Neutrophil (primary cell): ENCODE data around the gene NAB2.
A peak's percentile ranks its signal among the peaks of the same experiment; 100 is the strongest.

Experiments
- H3K27ac ChIP-seq: fragments of 200-600 bp; sonication (generic); 2 replicates; pipeline ENCODE4 v1.5.1; 2016; ENCODE audit warnings: mild to moderate bottlenecking, moderate library complexity
- H3K27me3 ChIP-seq: fragments of 200-600 bp; sonication (generic); 2 replicates; pipeline ENCODE4 v1.6.0; 2016; ENCODE audit warnings: mild to moderate bottlenecking
- H3K36me3 ChIP-seq: fragments of 200-600 bp; sonication (generic); 2 replicates; pipeline ENCODE4 v1.5.1; 2017
- H3K4me1 ChIP-seq, 2 experiments: fragments of 200-600 bp in 1 of 2; sonication (generic) in 1 of 2; 1 replicate in 1 of 2; 2 replicates in 1 of 2; pipeline versions ENCODE4 v1.5.1 to v1.6.1; 2013 to 2016; ENCODE audit warnings: low read depth in 1 of 2, low read length in 1 of 2, mild to moderate bottlenecking in 1 of 2, moderate library complexity in 1 of 2; ENCODE audit not compliant: control insufficient read depth in 1 of 2, insufficient read depth in 1 of 2
- H3K4me3 ChIP-seq, 2 experiments: fragments of 200-600 bp in 1 of 2; sonication (generic) in 1 of 2; 1 replicate in 1 of 2; 2 replicates in 1 of 2; pipeline ENCODE4 v1.5.1; 2013 to 2016; ENCODE audit warnings: low read depth in 1 of 2, low read length in 1 of 2, mild to moderate bottlenecking in 1 of 2, moderate library complexity in 1 of 2
- H3K9me3 ChIP-seq: fragments of 200-600 bp; sonication (generic); 2 replicates; pipeline ENCODE4 v1.5.1; 2016
- TF ChIP-seq, protein P1 (sequence below): fragments of 200-600 bp; sonication (generic); IDR thresholded peaks from 2 replicates; pipeline ENCODE4 v1.5.1; 2016; ENCODE audit warnings: antibody characterized with exemption

NAB2 gene

GRCh38 chr12:57090490-57090889 lies 1.6 kb downstream of the NAB2 start:
- H3K27ac ChIP-seq, result no peak overlapping the region
- H3K9me3 ChIP-seq, result no peaks in the 10 kb centered on the region
- peaks cover 55% of the 10 kb centered on the region for H3K27me3 ChIP-seq
- TF ChIP-seq, protein P1, sequence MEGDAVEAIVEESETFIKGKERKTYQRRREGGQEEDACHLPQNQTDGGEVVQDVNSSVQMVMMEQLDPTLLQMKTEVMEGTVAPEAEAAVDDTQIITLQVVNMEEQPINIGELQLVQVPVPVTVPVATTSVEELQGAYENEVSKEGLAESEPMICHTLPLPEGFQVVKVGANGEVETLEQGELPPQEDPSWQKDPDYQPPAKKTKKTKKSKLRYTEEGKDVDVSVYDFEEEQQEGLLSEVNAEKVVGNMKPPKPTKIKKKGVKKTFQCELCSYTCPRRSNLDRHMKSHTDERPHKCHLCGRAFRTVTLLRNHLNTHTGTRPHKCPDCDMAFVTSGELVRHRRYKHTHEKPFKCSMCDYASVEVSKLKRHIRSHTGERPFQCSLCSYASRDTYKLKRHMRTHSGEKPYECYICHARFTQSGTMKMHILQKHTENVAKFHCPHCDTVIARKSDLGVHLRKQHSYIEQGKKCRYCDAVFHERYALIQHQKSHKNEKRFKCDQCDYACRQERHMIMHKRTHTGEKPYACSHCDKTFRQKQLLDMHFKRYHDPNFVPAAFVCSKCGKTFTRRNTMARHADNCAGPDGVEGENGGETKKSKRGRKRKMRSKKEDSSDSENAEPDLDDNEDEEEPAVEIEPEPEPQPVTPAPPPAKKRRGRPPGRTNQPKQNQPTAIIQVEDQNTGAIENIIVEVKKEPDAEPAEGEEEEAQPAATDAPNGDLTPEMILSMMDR, result no peak
- H3K4me1 ChIP-seq, result peaks cover 31 to 44% of the 10 kb centered on the region in 2 experiments
- H3K4me3 ChIP-seq, result no peak overlapping the region
- H3K36me3 ChIP-seq, result peaks cover 9% of the 10 kb centered on the region

DNA sequence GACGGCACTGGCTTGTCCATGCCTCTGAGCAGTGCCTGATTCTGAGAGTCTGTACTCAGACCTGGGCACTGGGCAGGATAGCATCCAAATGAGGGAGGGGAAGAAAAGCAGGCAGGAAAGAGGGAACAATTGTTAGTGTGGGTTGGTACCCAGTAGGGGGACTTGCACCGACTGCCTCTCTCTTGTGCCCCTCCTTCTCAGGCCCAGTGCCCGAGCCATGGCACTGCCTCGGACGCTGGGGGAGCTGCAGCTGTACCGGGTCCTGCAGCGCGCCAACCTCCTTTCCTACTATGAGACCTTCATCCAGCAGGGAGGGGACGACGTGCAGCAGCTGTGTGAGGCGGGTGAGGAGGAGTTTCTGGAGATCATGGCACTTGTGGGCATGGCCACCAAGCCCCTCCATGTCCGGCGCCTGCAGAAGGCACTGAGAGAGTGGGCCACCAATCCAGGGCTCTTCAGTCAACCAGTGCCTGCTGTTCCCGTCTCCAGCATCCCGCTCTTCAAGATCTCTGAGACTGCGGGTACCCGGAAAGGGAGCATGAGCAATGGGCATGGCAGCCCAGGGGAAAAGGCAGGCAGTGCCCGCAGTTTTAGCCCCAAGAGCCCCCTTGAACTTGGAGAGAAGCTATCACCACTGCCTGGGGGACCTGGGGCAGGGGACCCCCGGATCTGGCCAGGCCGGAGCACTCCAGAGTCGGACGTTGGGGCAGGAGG lies 2.2 kb downstream of the NAB2 start:
- peaks cover 15% of the 10 kb centered on the region for H3K36me3 ChIP-seq
- TF ChIP-seq, protein P1, result no peak
- peaks cover 31 to 44% of the 10 kb centered on the region in 2 experiments for H3K4me1 ChIP-seq
- no peak overlapping the region for H3K27ac ChIP-seq
- H3K4me3 ChIP-seq, result no peak overlapping the region
- peaks cover 50% of the 10 kb centered on the region for H3K27me3 ChIP-seq
- no peaks in the 10 kb centered on the region for H3K9me3 ChIP-seq

- H3K9me3 ChIP-seq, result no peaks in the 10 kb centered on the region
- H3K27me3 ChIP-seq, result peaks cover 42% of the 10 kb centered on the region
- no peak overlapping the region for H3K4me3 ChIP-seq
- H3K36me3 ChIP-seq, result peaks cover 23% of the 10 kb centered on the region
- H3K27ac ChIP-seq, result peak overlapping the region; percentile 31
- TF ChIP-seq, protein P1, result no peak
- peaks cover 25 to 38% of the 10 kb centered on the region in 2 experiments for H3K4me1 ChIP-seq
Measured at GRCh38 chr12:57091638-57092528, 3.0 kb downstream of the NAB2 start.

DNA sequence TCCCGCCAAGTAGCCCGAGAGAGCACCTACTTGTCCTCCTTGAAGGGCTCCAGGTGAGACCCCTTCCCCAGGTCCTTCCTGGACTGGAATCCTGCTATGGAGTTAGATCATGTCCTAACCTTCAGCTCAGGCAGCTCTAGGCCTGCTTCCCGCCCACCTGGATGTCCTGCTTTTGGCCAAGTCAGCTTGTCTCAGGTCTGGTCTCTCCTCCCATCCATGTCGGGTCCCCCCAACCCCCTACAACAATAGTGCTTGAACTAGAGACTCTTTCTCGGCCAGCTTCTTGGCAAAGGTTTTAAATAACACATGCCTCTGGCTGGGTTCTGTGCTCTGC lies 3.6 kb downstream of the NAB2 start:
- TF ChIP-seq, protein P1, result no peak
- peaks cover 29% of the 10 kb centered on the region for H3K36me3 ChIP-seq
- H3K4me1 ChIP-seq, result peaks cover 22 to 32% of the 10 kb centered on the region in 2 experiments
- H3K27me3 ChIP-seq, result peaks cover 36% of the 10 kb centered on the region
- H3K27ac ChIP-seq, result peak overlapping the region; percentile 31
- no peaks in the 10 kb centered on the region for H3K9me3 ChIP-seq
- H3K4me3 ChIP-seq, result no peak overlapping the region

DNA sequence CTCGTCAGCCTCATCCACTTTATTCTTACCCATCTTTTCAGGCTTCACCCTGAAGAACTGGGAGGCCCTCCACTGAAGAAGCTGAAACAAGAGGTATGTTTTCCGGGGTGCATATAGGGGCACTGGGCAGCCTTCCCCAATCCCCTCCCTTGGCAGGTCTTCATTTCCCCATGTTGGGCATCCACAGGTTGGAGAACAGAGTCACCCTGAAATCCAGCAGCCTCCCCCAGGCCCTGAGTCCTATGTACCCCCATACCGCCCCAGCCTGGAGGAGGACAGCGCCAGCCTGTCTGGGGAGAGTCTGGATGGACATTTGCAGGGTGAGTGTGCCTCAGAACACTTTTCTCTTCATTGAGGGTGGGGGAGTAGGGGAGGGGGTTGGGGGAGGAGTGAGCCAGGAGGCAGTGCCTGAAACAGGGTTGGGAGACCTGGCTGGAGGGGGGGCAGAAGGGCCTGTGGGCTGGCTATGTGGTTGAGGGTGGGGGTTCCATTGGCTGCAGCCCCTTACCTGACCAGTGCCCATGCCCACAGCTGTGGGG lies 4.0 kb downstream of the NAB2 start:
- H3K36me3 ChIP-seq, result peaks cover 33% of the 10 kb centered on the region
- TF ChIP-seq, protein P1, result no peak
- H3K4me3 ChIP-seq, result no peak overlapping the region
- H3K27me3 ChIP-seq, result peaks cover 31% of the 10 kb centered on the region
- H3K4me1 ChIP-seq, result peaks cover 18 to 27% of the 10 kb centered on the region in 2 experiments
- H3K27ac ChIP-seq, result no peak overlapping the region
- peaks cover under 1% of the 10 kb centered on the region for H3K9me3 ChIP-seq
